Suppressor macrophage treated with lipopolysaccharide for 4 hours (primary cell): ENCODE results near the gene KRT31.
"Not testable (repeated sequence)": the region's sequence is repeated elsewhere in the genome, so short reads cannot be mapped to it uniquely, and the experiment has no call there.

Experiments
- DNase-seq: peaks from one replicate; pipeline ENCODE4 v3.0.0-alpha.2; 2020

KRT31 gene

GRCh38 chr17:41396996-41397660 lies at the start of gene KRT31:
Gene KRT31, minus strand, starts transcription at chr17:41397608. Its CDS starts 69 bp downstream, at chr17:41397539.
- DNase-seq: peak; percentile 52

GRCh38 chr17:41446806-41447205 lies 49.4 kb upstream of the KRT31 start:
- DNase-seq: no peak

- no peak for DNase-seq
These were observed 47.2 kb upstream of the KRT31 start for GRCh38 chr17:41444640-41445039.

GRCh38 chr17:41444186-41444585 lies 46.8 kb upstream of the KRT31 start:
- no peak for DNase-seq

- no peak for DNase-seq
These were observed 45.3 kb upstream of the KRT31 start for GRCh38 chr17:41442739-41443138.

- no peak for DNase-seq
These were observed 43.2 kb upstream of the KRT31 start, which contains the start of gene KRT38 for GRCh38 chr17:41440531-41441033. Gene KRT38, minus strand, starts transcription at chr17:41440983. Its CDS starts 62 bp downstream, at chr17:41440921.

GRCh38 chr17:41439375-41439774 lies 42.0 kb upstream of the KRT31 start:
- DNase-seq: no peak

- DNase-seq: no peak
These were observed 40.4 kb upstream of the KRT31 start for GRCh38 chr17:41437769-41438168.

- DNase-seq: no peak
These were observed 39.8 kb upstream of the KRT31 start for GRCh38 chr17:41437254-41437653.

- DNase-seq: no peak
These were observed 37.0 kb upstream of the KRT31 start for GRCh38 chr17:41434415-41434814.

GRCh38 chr17:41434005-41434404 lies 36.6 kb upstream of the KRT31 start:
- DNase-seq: no peak

- DNase-seq: no peak
These were observed 36.2 kb upstream of the KRT31 start for GRCh38 chr17:41433586-41433985.

GRCh38 chr17:41430376-41430775 lies 33.0 kb upstream of the KRT31 start:
- DNase-seq: not testable (repeated sequence)

GRCh38 chr17:41429667-41430066 lies 32.3 kb upstream of the KRT31 start:
- no peak for DNase-seq

GRCh38 chr17:41428591-41429291 lies 31.3 kb upstream of the KRT31 start:
- no peak for DNase-seq

GRCh38 chr17:41424111-41424635 lies 26.8 kb upstream of the KRT31 start, which contains the start of gene KRT37:
Gene KRT37, minus strand, starts transcription at chr17:41424585. Its CDS starts 62 bp downstream, at chr17:41424523.
- no peak for DNase-seq

- not testable (repeated sequence) for DNase-seq
These were observed 25.2 kb upstream of the KRT31 start for GRCh38 chr17:41422586-41422985.

GRCh38 chr17:41421617-41422016 lies 24.2 kb upstream of the KRT31 start:
- no peak for DNase-seq

- no peak for DNase-seq
These were observed 23.7 kb upstream of the KRT31 start for GRCh38 chr17:41421116-41421515.

- no peak for DNase-seq
These were observed 22.7 kb upstream of the KRT31 start for GRCh38 chr17:41420134-41420533.

- DNase-seq: no peak
These were observed 22.3 kb upstream of the KRT31 start for GRCh38 chr17:41419716-41420115.

- no peak for DNase-seq
These were observed 20.9 kb upstream of the KRT31 start for GRCh38 chr17:41418116-41418860.

- DNase-seq: no peak
These were observed 20.2 kb upstream of the KRT31 start for GRCh38 chr17:41417576-41418015.
